Endodermal cell (in vitro differentiated cells): ENCODE results near the gene FCER2. TPM values are rescaled to one million over a fixed set of nuclear protein-coding genes. Genes with fewer than 3 reads are reported as not detected.

ENCODE experiments used
- DNase-seq: peaks from one replicate; pipeline ENCODE4 v3.0.0-alpha.2; 2017
- H3K27ac ChIP-seq: 2 replicates; pipeline ENCODE4 v1.5.1; 2013; ENCODE audit warnings: mild to moderate bottlenecking, low read depth, low read length, moderate library complexity
- H3K27me3 ChIP-seq: 2 replicates; pipeline ENCODE4 v1.6.1; 2013; ENCODE audit warnings: mild to moderate bottlenecking, low read length, moderate library complexity; ENCODE audit not compliant: insufficient read depth, control insufficient read depth, poor library complexity, severe bottlenecking
- H3K36me3 ChIP-seq: 2 replicates; pipeline ENCODE4 v1.7.0; 2013; ENCODE audit warnings: mild to moderate bottlenecking, low read length, moderate library complexity; ENCODE audit not compliant: control insufficient read depth, insufficient read depth
- H3K4me1 ChIP-seq: one replicate; pipeline ENCODE4 v1.7.0; 2013; ENCODE audit warnings: low read length; ENCODE audit not compliant: control insufficient read depth, insufficient read depth
- H3K4me3 ChIP-seq: 2 replicates; pipeline ENCODE4 v1.5.1; 2013; ENCODE audit warnings: mild to moderate bottlenecking, low read length, moderate library complexity
- H3K9ac ChIP-seq: 2 replicates; pipeline ENCODE4 v1.6.1; 2013; ENCODE audit warnings: mild to moderate bottlenecking, low read length, moderate library complexity; ENCODE audit not compliant: poor library complexity, severe bottlenecking; ENCODE audit errors: extremely low read depth
- H3K9me3 ChIP-seq: 2 replicates; pipeline ENCODE4 v1.6.1; 2013; ENCODE audit warnings: mild to moderate bottlenecking, low read length, moderate library complexity; ENCODE audit not compliant: control insufficient read depth
- H3K27ac Mint-ChIP-seq: 2 replicates; pipeline ENCODE4 v1.8.0; 2020; ENCODE audit warnings: mixed read lengths
- H3K27me3 Mint-ChIP-seq: 2 replicates; pipeline ENCODE4 v1.8.0; 2021; ENCODE audit warnings: mild to moderate bottlenecking, mixed read lengths; ENCODE audit not compliant: insufficient read depth
- H3K36me3 Mint-ChIP-seq: 2 replicates; pipeline ENCODE4 v1.8.0; 2020; ENCODE audit warnings: low read depth, mixed read lengths
- H3K4me1 Mint-ChIP-seq: 2 replicates; pipeline ENCODE4 v1.8.0; 2020; ENCODE audit warnings: mixed read lengths
- H3K4me3 Mint-ChIP-seq: 2 replicates; pipeline ENCODE4 v1.8.0; 2020; ENCODE audit warnings: mild to moderate bottlenecking, moderate library complexity, mixed read lengths
- H3K9me3 Mint-ChIP-seq: 2 replicates; pipeline ENCODE4 v1.8.0; 2020; ENCODE audit warnings: mild to moderate bottlenecking, mixed read lengths
- WGBS, 2 experiments: methylation state at CpG; one replicate each; pipeline versions ENCODE4 v1.1.5 to v1.1.7; 2013; ENCODE audit warnings: missing lambda C conversion rate in 2 of 2, mixed read lengths in 1 of 2; ENCODE audit not compliant: insufficient coverage in 1 of 2, insufficient read length in 1 of 2; 5-methylcytosine and 5-hydroxymethylcytosine counted together
- total RNA-seq, 2 donors: library from RNA; stranded (reverse); fragmentation: NEBNext Ultra II Directional in 1 of 2; extraction: Animal tissue kit (Norgen Biotek cat#: 25700) in 1 of 2; gene quantifications; 2 replicates in 1 of 2; 3 replicates in 1 of 2; pipeline ENCODE4 v1.2.1, GENCODE V29; 2021
- TF ChIP-seq, protein P1 (sequence below): fragments of 200-600 bp; sonication (generic); conservative IDR thresholded peaks from 2 replicates; pipeline ENCODE4 v1.5.0; 2021; ENCODE audit warnings: antibody characterized with exemption, mild to moderate bottlenecking

Gene FCER2
- total RNA-seq, 2 donors from 2014 or later: not detected

DNA sequence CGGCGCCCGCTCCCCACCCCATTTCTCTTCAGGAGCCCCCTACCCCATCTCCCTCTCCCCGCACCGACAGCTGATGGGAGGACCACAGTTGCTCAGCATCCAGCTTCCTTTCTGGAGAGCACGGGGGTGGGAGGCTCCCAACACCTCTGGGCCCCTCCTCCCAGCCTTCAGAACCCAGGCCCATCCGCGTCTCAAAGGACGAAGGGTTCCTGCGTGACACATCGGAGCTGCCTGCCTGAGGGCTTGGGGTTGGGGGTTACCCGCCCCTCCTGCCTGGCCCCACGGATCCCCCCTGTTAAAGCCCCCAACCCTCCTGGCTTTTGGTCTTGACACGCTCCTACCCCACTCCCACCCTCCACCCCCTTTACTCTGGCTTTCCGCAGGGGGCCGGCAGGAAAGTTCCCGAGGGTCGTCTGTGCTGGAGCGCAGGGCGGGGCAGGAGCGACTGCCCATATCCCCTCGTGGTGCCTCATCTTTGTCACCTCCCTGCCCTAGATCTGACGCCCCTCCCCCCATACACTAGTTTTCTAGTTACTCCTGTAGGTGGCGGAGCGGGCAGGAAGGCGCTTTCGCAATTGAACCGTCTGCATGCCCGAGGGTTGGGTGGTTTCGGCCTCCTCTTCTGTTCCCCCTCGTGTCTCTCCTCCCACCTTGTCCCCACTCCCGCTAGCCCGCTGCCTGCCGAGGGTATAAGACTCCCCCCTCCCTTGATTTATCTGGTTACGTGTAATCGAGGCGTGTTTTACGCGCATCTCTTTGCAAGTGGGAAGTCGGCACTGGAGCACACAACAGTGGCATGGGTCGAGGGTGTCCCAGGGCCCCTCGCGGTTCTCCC lies 20.4 kb downstream of the FCER2 start:
- 32 to 50% methylated on average over 26 to 43 of the region's 43 CpGs for WGBS, 2 experiments
- Histone ChIP-seq H3K9me3 (no peaks in the 10 kb centered on the region), H3K4me3 (peak overlapping the region; percentile 87), H3K27ac (no peak overlapping the region), H3K27me3 (peaks cover 21% of the 10 kb centered on the region), H3K9ac (peak overlapping the region; percentile 57), H3K4me1 (no peaks in the 10 kb centered on the region), H3K36me3 (peaks cover 13% of the 10 kb centered on the region)
- no peaks in the 10 kb centered on the region for H3K9me3 Mint-ChIP-seq
- H3K27me3 Mint-ChIP-seq: peaks cover 25% of the 10 kb centered on the region
- H3K4me1 Mint-ChIP-seq: peaks cover 8% of the 10 kb centered on the region
- TF ChIP-seq, protein P1, sequence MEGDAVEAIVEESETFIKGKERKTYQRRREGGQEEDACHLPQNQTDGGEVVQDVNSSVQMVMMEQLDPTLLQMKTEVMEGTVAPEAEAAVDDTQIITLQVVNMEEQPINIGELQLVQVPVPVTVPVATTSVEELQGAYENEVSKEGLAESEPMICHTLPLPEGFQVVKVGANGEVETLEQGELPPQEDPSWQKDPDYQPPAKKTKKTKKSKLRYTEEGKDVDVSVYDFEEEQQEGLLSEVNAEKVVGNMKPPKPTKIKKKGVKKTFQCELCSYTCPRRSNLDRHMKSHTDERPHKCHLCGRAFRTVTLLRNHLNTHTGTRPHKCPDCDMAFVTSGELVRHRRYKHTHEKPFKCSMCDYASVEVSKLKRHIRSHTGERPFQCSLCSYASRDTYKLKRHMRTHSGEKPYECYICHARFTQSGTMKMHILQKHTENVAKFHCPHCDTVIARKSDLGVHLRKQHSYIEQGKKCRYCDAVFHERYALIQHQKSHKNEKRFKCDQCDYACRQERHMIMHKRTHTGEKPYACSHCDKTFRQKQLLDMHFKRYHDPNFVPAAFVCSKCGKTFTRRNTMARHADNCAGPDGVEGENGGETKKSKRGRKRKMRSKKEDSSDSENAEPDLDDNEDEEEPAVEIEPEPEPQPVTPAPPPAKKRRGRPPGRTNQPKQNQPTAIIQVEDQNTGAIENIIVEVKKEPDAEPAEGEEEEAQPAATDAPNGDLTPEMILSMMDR: peak; percentile 65
- H3K36me3 Mint-ChIP-seq: peaks cover 18% of the 10 kb centered on the region
- peak overlapping the region; percentile 77 for H3K4me3 Mint-ChIP-seq
- peak overlapping the region; percentile 85 for H3K27ac Mint-ChIP-seq
- peak; percentile 93 for DNase-seq

DNA sequence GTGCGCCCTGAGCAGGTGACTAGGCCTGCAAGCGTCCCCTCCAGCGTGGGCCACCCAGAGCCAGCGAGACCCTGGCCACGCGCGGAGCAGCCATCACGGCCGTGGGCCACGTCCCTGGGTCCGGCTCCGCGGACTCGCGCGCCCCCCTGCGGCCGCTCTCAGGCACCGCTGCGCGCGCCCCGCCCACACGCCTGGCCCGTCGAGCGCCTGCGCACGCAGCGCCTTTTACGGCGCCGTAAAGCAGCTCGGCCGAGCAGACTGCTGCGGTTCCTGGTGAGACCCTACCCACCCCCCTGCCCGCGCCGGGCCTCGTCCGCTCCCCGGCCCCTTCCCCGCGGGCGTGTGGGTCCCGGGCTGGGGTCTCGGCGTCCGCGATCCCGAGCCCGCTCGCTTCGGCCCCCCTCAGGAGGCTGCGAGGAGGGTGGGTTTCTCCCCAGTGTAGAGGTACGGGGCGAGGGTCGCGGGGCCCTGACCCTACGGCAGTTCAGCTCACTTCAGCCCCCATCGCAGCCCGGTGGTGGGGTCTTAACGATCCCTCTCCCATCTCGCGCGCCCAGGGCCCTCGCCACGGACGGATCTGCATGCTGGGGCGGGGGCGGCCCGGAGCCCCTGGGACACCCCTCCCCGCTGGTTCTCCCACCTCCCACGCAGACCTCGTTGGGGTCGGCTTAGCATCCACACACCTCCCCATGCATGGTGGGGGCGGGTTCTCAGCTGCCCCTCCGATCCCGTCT lies 21.2 kb downstream of the FCER2 start, which contains the start of gene TRAPPC5:
TSS of gene TRAPPC5 (plus strand) at position 228 of the 734 bp plus-strand sequence. CDS start 1,421 bp downstream, outside the sequence.
- H3K4me3 ChIP-seq: peak within 1 kb of the TSS; percentile 87
- H3K4me1 ChIP-seq: no peaks in the 10 kb centered on the region
- Mint-ChIP-seq H3K27ac (peak within 1 kb of the TSS; percentile 70), H3K27me3 (peaks cover 33% of the 10 kb centered on the region), H3K9me3 (no peaks in the 10 kb centered on the region), H3K4me1 (peaks cover 5% of the 10 kb centered on the region), H3K4me3 (peak within 1 kb of the TSS; percentile 77), H3K36me3 (peaks cover 18% of the 10 kb centered on the region)
- peaks cover 28% of the 10 kb centered on the region for H3K27me3 ChIP-seq
- 0% methylated on average over 18 to 79 of the region's 79 CpGs for WGBS, 2 experiments
- H3K9ac ChIP-seq: peak within 1 kb of the TSS; percentile 57
- peak; percentile 94 for DNase-seq
- H3K36me3 ChIP-seq: peaks cover 13% of the 10 kb centered on the region
- TF ChIP-seq, protein P1: peak; percentile 97
- no peak within 1 kb of the TSS for H3K27ac ChIP-seq
- H3K9me3 ChIP-seq: no peaks in the 10 kb centered on the region

DNA sequence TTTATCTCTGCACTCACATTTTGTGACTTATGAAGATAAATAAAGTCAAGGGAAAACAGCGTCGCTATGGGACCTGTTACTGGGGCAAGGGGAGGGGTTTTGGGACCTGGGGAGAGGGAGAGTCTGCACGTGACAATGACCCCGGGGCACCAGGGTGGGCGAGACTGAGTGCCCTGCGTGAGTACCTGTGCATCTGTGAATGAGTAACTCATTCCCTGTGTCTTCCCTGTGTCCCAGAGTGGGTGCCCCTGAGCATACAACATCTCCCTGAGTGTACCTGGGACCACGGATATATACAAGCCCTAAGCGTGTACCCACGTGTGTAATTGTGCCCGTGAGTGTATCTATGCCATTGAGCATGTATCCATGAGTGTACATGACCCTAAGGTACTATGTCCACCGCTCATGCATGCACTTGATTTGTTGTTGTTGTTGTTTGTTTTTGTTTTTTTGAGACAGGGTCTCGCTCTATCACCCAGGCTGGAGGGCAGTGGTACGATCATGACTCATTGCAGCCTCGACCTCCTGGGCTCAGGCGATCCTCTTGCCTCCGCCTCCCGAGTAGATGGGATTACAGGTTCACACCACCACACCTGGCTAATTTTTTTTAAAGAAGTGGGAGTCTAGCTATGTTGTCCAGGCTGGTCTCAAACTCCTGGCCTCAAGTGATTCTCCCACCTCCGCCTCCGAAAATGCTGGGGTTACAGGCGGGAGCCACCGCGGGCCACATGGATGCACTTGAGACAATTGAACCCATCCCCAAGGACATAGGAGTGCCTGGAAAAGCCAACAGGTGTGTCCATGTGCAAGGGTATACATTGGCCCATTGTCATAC lies 21.9 kb downstream of the FCER2 start:
- H3K27ac ChIP-seq: no peak overlapping the region
- DNase-seq: no peak
- Mint-ChIP-seq H3K27me3 (peaks cover 34% of the 10 kb centered on the region), H3K36me3 (peaks cover 15% of the 10 kb centered on the region), H3K4me1 (peaks cover 2% of the 10 kb centered on the region), H3K27ac (no peak overlapping the region), H3K4me3 (peak overlapping the region; percentile 77), H3K9me3 (no peaks in the 10 kb centered on the region)
- H3K9ac ChIP-seq: no peak overlapping the region
- 56 to 58% methylated on average over 20 to 22 of the region's 22 CpGs for WGBS, 2 experiments
- H3K36me3 ChIP-seq: peaks cover 13% of the 10 kb centered on the region
- peaks cover 28% of the 10 kb centered on the region for H3K27me3 ChIP-seq
- no peaks in the 10 kb centered on the region for H3K9me3 ChIP-seq
- peak overlapping the region; percentile 87 for H3K4me3 ChIP-seq
- TF ChIP-seq, protein P1: no peak
- no peaks in the 10 kb centered on the region for H3K4me1 ChIP-seq
